HG03469 (cell line): ENCODE results near the gene DUOX1.
A peak's percentile ranks its signal among the peaks of the same experiment; 100 is the strongest.

ENCODE experiments used
- ATAC-seq: cut with Tn5 transposase; IDR thresholded peaks from one replicate; pipeline ENCODE4 v1.9.1; 2021; ENCODE audit warnings: mild to moderate bottlenecking, moderate library complexity, moderate number of reproducible peaks; ENCODE audit not compliant: unreplicated experiment

The DUOX1 gene

GRCh38 chr15:45185903-45186770 is 56.3 kb downstream of the DUOX1 start:
- no peak for ATAC-seq

- no peak for ATAC-seq
These were observed 57.2 kb downstream of the DUOX1 start for GRCh38 chr15:45186771-45187577.

GRCh38 chr15:45187578-45187893 is 57.7 kb downstream of the DUOX1 start:
- ATAC-seq = no peak

GRCh38 chr15:45187894-45188830 is 58.4 kb downstream of the DUOX1 start, which contains the start of gene SHF:
Gene SHF, minus strand, starts transcription at chr15:45187966. Its CDS starts 15 bp downstream, at chr15:45187951.
- ATAC-seq = no peak

GRCh38 chr15:45197512-45197911 is 67.7 kb downstream of the DUOX1 start:
- ATAC-seq = no peak

GRCh38 chr15:45198337-45199135 is 68.7 kb downstream of the DUOX1 start:
- ATAC-seq = peak; percentile 59

GRCh38 chr15:45199136-45199810 is 69.5 kb downstream of the DUOX1 start:
- ATAC-seq = peak; percentile 7

- peak; percentile 28 for ATAC-seq
These were observed 70.4 kb downstream of the DUOX1 start for GRCh38 chr15:45200001-45200798.

GRCh38 chr15:45200799-45201556 is 71.2 kb downstream of the DUOX1 start:
- ATAC-seq = no peak

- ATAC-seq = no peak
These were observed 71.7 kb downstream of the DUOX1 start for GRCh38 chr15:45201557-45201859.

- ATAC-seq = no peak
These were observed 72.1 kb downstream of the DUOX1 start for GRCh38 chr15:45201869-45202268.

GRCh38 chr15:45203182-45203581 is 73.4 kb downstream of the DUOX1 start:
- no peak for ATAC-seq

GRCh38 chr15:45205192-45205591 is 75.4 kb downstream of the DUOX1 start:
- no peak for ATAC-seq

GRCh38 chr15:45212493-45212892 is 82.7 kb downstream of the DUOX1 start:
- no peak for ATAC-seq
